GM21576 (cell line): ENCODE measurements around the gene TRPC4.
"Not testable (repeated sequence)": the region's sequence is repeated elsewhere in the genome, so short reads cannot be mapped to it uniquely, and the experiment has no call there.

Experiments used
- ATAC-seq: cut with Tn5 transposase; IDR thresholded peaks from one replicate; pipeline ENCODE4 v1.9.1; 2021; ENCODE audit warnings: mild to moderate bottlenecking, moderate library complexity; ENCODE audit not compliant: unreplicated experiment

Gene TRPC4

DNA sequence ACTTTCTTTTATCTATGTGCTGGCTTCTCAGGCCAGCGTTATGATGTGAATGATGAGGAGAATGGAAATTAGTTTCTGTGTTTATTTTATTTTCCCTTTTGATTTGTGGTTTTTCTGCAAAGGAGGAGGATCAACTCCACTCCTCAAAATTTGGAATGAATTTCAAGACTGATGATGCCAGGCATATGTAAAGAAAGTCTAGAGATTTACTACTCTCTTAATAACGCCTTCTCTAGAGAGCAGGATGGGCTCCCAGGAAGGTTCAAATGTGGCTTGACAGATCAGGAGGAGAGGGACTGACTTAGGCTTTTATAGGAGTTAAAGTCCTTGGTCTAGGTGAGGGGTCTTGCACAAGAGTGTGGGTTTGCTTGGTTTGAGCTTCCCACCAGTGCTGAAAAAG is 255.9 kb downstream of the TRPC4 start:
- no peak for ATAC-seq

DNA sequence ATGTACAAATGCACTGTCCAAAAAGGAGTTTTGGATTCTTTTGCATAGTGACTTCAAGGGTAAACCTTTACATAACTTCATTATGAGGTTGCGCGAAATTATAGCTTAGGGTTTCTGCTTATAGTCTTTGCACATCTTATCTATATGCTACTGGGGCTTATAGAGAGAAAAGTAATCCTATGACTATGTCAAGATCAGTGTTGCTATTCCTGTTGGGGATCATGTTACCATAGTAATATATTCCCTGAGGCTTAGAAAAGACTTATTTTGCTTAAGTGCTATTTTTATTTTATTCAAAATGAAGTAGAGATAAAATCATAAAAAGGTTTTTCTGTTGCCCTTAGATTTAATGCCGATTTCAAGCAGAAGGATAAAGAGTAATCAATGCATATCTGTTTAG is 256.3 kb downstream of the TRPC4 start:
- no peak for ATAC-seq

DNA sequence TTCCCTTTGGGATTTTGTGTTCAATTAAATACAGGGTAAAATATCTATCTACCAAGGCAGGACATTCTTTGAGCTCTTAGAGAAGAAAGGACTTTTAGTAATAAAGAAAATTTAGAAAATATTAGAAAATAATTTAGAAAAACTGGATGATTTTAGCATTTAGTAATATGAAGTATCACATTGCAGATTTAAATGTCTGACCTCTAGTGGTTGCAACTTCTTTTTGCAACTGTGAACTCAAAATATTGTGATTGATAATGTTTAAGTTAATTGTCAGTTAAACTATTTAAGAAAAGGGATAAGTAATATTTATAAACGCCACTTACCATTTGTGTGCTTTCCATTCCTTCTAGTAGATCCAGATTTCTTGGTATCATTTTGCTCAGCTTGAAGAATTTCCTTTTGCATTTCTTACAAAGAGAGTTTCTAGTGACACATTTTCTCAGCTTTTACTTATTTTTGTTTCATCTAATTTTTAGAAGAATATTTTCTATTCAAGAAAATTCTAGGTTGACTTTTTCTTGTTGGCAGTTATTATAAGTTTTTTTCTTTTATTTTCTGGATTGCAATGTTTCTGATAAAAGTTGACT is 260.7 kb downstream of the TRPC4 start:
- no peak for ATAC-seq

DNA sequence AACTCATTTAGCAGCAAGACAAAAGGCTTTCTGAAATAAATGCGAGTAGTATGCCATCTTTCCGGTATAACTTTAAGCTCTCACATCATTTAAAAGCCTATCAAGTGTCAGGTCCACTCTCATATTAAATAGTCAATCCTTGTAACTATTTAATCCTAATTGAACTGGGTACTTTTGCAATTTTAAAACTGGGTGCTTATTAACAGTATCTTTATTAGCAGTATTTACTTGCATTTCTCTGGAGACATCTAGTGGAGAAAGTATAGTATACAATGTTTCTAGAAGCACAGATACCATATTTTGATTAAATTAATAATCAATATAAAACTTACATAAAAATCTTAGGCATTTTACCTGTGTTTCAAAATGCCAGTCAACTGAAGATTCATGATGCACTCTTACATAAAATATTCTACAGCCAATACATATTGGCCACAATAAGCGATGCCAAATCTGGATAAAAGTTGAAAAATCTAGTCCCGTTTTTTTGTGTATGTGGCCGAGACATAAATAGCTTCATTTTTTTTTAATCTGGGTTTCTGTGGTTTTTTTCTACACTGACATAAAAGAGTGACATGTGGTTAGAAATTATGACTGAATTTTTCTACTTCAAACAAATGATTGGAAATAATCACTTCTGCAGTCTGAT is 266.7 kb downstream of the TRPC4 start:
- no peak for ATAC-seq

DNA sequence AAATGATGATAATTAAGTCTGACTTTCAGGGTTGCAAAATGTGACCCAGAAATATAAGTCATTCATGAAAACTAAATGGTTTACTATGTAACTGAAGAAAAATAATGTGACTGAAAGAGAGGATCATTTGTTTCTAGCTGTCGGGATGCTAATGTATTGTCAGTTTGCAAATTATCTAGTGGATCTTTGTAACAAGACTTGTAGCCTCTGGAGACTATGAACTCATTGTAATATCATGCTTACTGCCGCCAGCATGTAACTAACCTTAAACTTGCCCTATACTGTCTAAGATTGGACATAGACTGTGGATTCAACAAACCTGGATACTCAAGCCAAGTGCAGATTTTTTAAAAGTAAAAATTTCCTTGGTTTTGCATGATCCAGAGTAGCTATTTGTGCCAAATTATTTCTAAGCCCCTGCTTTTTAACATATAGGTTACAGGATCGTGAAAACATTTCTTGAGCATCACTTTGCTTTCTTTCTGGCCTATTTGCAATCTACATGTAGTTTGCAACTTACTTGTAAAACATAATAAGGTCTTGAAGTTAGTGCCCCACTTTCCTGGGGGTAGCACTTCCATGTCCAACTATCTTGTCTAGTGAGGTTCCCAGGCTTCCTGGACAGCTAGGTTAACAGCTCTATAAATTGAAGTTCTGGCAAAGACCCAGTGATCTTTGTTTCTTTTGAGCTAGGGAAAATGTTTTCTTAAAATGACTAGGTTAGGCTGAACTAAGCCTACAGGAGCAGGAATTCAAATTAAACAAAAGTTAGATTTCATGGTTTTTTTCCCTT is 267.7 kb downstream of the TRPC4 start:
- no peak for ATAC-seq

DNA sequence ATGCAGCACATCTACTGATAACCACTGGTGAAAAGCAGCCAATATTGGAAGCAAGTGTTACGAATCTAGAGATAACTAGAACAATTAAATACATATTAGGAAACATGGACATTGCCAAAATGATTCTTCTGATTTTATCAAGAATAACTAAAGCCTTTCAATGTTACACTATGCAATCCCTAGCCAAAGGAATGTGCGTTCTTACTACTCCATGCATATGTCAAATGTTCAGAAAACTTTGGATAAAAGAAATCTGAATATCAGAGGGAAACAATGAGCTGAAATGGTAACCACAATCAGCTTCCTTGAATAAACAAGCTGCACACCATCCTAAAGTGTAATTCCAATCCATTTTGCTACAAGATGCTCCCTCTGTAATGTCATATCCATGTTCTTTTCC is 270.1 kb downstream of the TRPC4 start:
- ATAC-seq, result no peak

DNA sequence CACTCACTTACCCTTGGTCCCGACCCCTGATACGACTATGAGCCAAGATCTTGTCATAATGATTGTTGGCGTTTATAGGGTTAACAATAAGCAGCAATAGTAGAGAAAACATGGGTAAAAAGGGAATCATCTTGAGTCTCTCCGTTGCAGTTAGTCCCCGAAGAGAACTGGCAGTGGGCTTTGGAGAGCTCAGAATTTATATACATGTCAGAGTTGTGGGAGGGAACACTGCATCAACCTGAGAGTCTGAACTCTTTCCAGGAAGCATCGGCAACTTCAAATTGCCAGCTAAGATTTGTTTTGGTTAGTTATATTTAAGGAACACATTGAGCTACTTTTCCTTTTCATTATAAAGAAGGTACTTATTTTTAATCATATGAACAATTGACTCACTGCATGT is 271.0 kb downstream of the TRPC4 start, which contains the start of gene POSTN:
TSS of gene POSTN (minus strand) at position 172 of the 400 bp plus-strand sequence. CDS start at position 130, 42 bp downstream.
- ATAC-seq, result no peak

DNA sequence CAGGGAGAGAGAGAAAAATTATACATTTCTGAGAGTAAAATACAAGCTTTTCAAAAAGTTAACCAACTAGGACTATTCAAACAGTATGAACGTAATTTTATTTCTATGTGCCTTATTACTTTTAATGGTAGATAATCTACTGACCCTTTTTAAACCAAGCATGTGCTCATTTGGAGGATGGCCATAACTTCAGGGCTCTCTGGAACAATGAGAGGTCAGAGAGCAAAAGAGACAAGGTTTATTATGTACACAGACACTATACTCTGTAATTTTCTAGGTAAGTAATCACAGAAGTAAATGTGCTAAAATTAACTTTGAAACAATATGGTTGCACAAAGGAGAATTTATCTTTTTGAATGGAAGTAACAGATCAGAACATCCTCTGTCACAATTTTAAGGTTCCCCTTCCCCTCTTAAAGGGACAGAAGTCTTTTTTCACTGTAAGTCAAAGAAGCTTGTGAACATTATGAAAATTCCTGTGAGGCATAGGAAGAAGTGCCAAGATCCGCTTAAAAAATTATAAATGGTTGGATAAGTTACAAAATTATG is 272.0 kb downstream of the TRPC4 start:
- ATAC-seq, result no peak

DNA sequence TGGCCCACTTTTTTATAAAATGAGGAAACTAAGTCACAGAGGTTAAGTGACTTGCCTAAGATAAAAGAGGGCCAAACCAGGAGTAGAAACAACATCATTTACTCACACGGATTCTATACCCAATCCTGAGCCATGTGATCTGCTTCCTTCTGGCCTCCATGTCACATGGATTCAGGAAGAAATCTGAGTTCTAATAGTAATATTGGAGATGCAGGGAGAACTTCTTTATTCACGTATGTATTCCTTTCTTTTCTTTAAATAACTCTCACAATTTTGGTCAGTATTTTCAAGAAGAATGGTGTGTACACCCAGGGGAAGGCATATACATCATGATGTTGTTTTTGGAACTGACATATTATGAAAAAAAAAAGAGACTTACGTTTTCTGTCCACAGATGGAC is 272.8 kb downstream of the TRPC4 start:
- no peak for ATAC-seq

DNA sequence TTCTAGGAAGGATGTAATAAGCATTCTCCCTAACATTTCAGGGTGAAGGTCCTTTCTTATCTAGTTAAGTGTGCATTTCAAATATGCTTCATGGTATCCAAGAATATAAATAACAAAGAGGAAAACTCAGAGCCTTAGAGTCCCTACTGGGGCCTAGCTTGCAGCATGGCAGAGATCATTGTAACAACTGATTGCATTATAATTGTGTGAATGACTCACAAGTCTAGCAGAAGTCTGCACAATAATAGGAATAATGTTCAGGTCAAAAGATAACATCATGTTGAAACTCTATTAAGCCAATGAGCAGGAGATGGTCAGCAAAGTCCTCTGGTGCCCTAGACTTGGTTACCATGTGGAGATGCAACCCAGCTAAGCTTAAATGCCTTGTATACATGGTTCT is 274.4 kb downstream of the TRPC4 start:
- no peak for ATAC-seq

DNA sequence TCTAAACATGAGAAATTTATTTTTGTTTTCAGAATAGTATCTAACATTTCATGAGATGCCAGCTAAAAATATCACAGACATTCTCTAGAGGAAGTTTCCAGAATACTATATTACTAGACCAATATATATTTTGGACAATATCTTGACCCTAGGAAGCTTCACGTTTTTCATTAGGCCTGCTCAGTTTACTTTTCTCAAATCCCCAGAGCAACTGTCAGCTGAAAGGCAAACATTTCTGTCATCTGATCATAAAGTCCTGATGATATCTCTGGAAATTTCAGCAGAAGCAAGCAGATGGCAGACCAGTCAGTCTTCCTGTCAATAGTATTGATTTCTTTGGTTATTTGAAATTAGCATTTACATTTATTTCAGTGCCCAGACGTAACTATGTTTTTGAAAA is 275.0 kb downstream of the TRPC4 start:
- no peak for ATAC-seq

DNA sequence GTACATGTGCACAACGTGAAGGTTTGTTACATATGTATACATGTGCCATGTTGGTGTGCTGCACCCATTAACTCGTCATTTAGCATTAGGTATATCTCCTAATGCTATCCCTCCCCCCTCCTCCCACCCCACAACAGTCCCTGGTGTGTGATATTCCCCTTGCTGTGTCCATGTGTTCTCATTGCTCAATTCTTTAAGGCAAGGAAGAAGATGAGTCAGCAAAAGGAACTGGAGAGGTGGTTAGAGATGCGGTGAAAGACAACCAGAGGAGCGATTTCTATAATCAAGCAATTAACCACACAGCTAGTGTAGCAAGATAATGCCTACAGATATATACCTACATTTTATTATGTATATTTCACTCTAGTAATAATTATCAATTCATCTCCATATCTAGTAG is 280.2 kb downstream of the TRPC4 start:
- ATAC-seq, result not testable (repeated sequence)

DNA sequence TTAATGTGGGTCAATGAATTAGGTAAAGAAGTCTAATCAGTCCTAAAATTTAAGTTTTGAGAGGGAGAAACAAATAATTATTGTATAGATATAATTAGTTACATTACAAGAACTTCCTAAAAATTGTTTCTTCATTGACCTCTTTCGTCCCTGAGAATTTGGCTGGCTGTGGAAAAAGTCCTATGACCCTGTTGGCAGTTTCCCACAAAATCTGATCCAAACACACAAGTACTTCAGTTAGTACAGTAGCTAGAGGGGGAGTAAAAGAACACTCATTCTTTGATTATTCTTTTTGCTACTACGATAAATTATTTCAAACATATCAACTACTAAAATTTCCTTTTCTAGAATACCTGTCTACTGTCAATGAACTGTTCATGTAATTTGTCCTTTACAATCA is 282.3 kb downstream of the TRPC4 start:
- ATAC-seq, result no peak
